ENCODE measurements around the gene PDE4DIP. TPM values are rescaled to one million over a fixed set of nuclear protein-coding genes. Genes with fewer than 3 reads are reported as not detected.
"Not testable (repeated sequence)": the region's sequence is repeated elsewhere in the genome, so short reads cannot be mapped to it uniquely, and the experiment has no call there.

PDE4DIP gene
- total RNA-seq, 1 donor from 2014 or later: 153 TPM

- H3K27ac ChIP-seq; ATAC-seq; H3K4me1 ChIP-seq; intact Hi-C loops (cut with DNase I); H3K27me3 ChIP-seq (ENCODE audit: low read depth); H3K9me3 ChIP-seq; DNase-seq; H3K4me3 ChIP-seq: not testable (repeated sequence)
- H3K36me3 ChIP-seq: peaks cover 38% of the 10 kb centered on the region
Observed at GRCh38 chr1:148975453-148975852, 131.2 kb downstream of the PDE4DIP start.

- not testable (repeated sequence) for DNase-seq, ATAC-seq
Observed at GRCh38 chr1:148975866-148976537, 131.8 kb downstream of the PDE4DIP start.

GRCh38 chr1:148977785-148978184, 133.6 kb downstream of the PDE4DIP start:
- H3K9me3 ChIP-seq; intact Hi-C loops (cut with DNase I); DNase-seq; H3K27me3 ChIP-seq (ENCODE audit: low read depth); H3K4me1 ChIP-seq; H3K27ac ChIP-seq; H3K4me3 ChIP-seq; ATAC-seq: not testable (repeated sequence)
- peaks cover 57% of the 10 kb centered on the region for H3K36me3 ChIP-seq

More at GRCh38 chr1:148975866-148976537, 131.8 kb downstream of the PDE4DIP start:
- peaks cover 39% of the 10 kb centered on the region for H3K36me3 ChIP-seq
- intact Hi-C loops (cut with DNase I); H3K9me3 ChIP-seq; H3K4me3 ChIP-seq; H3K27ac ChIP-seq; H3K4me1 ChIP-seq; H3K27me3 ChIP-seq (ENCODE audit: low read depth): not testable (repeated sequence)

- ATAC-seq; H3K36me3 ChIP-seq; H3K9me3 ChIP-seq; H3K27ac ChIP-seq; H3K27me3 ChIP-seq (ENCODE audit: low read depth); H3K4me3 ChIP-seq; intact Hi-C loops (cut with DNase I); H3K4me1 ChIP-seq; DNase-seq: not testable (repeated sequence)
Observed at GRCh38 chr1:148989378-148989777, 145.2 kb downstream of the PDE4DIP start.

GRCh38 chr1:148990233-148990788, 146.1 kb downstream of the PDE4DIP start:
- intact Hi-C loops (cut with DNase I); DNase-seq; H3K9me3 ChIP-seq; H3K4me3 ChIP-seq; H3K4me1 ChIP-seq; H3K36me3 ChIP-seq; H3K27ac ChIP-seq; H3K27me3 ChIP-seq (ENCODE audit: low read depth): not testable (repeated sequence)
- peak in 1 of 2 donors; percentile 39 for ATAC-seq

GRCh38 chr1:148991818-148992217, 147.6 kb downstream of the PDE4DIP start:
- H3K36me3 ChIP-seq; H3K4me3 ChIP-seq; intact Hi-C loops (cut with DNase I); DNase-seq; H3K4me1 ChIP-seq; H3K27ac ChIP-seq; H3K9me3 ChIP-seq; H3K27me3 ChIP-seq (ENCODE audit: low read depth): not testable (repeated sequence)
- peak in 1 of 2 donors; percentile 12 for ATAC-seq

- H3K36me3 ChIP-seq; intact Hi-C loops (cut with DNase I); DNase-seq; H3K9me3 ChIP-seq; H3K27me3 ChIP-seq (ENCODE audit: low read depth); H3K4me3 ChIP-seq; H3K27ac ChIP-seq; H3K4me1 ChIP-seq: not testable (repeated sequence)
- peak in 1 of 2 donors; percentile 46 for ATAC-seq
Observed at GRCh38 chr1:148992364-148992763, 148.1 kb downstream of the PDE4DIP start.

- intact Hi-C loops (cut with DNase I); H3K27me3 ChIP-seq (ENCODE audit: low read depth); H3K36me3 ChIP-seq; ATAC-seq; H3K4me3 ChIP-seq; H3K9me3 ChIP-seq; H3K4me1 ChIP-seq; DNase-seq; H3K27ac ChIP-seq: not testable (repeated sequence)
Observed at GRCh38 chr1:148996449-148997224, 152.4 kb downstream of the PDE4DIP start.

- ATAC-seq; intact Hi-C loops (cut with DNase I); H3K4me1 ChIP-seq; H3K27ac ChIP-seq; H3K27me3 ChIP-seq (ENCODE audit: low read depth); H3K4me3 ChIP-seq; H3K36me3 ChIP-seq; H3K9me3 ChIP-seq; DNase-seq: not testable (repeated sequence)
Observed at GRCh38 chr1:148997405-148997804, 153.2 kb downstream of the PDE4DIP start.

- DNase-seq; H3K9me3 ChIP-seq; H3K27me3 ChIP-seq (ENCODE audit: low read depth); intact Hi-C loops (cut with DNase I); H3K4me1 ChIP-seq; H3K4me3 ChIP-seq; ATAC-seq; H3K27ac ChIP-seq; H3K36me3 ChIP-seq: not testable (repeated sequence)
Observed at GRCh38 chr1:149002664-149003063, 158.4 kb downstream of the PDE4DIP start.

- H3K27ac ChIP-seq; H3K4me1 ChIP-seq; intact Hi-C loops (cut with DNase I); H3K9me3 ChIP-seq; ATAC-seq; H3K4me3 ChIP-seq; DNase-seq; H3K36me3 ChIP-seq; H3K27me3 ChIP-seq (ENCODE audit: low read depth): not testable (repeated sequence)
Observed at GRCh38 chr1:149008326-149008725, 164.1 kb downstream of the PDE4DIP start.

- H3K27me3 ChIP-seq (ENCODE audit: low read depth); H3K4me3 ChIP-seq; ATAC-seq; H3K9me3 ChIP-seq; H3K4me1 ChIP-seq; H3K36me3 ChIP-seq; DNase-seq; intact Hi-C loops (cut with DNase I); H3K27ac ChIP-seq: not testable (repeated sequence)
Observed at GRCh38 chr1:149008769-149009168, 164.5 kb downstream of the PDE4DIP start.

GRCh38 chr1:149009761-149010160, 165.5 kb downstream of the PDE4DIP start:
- DNase-seq; intact Hi-C loops (cut with DNase I); H3K4me1 ChIP-seq; H3K36me3 ChIP-seq; H3K9me3 ChIP-seq; H3K4me3 ChIP-seq; ATAC-seq; H3K27me3 ChIP-seq (ENCODE audit: low read depth); H3K27ac ChIP-seq: not testable (repeated sequence)

GRCh38 chr1:149012599-149012998, 168.4 kb downstream of the PDE4DIP start:
- H3K36me3 ChIP-seq; ATAC-seq; intact Hi-C loops (cut with DNase I); H3K4me1 ChIP-seq; DNase-seq; H3K4me3 ChIP-seq; H3K27ac ChIP-seq; H3K9me3 ChIP-seq; H3K27me3 ChIP-seq (ENCODE audit: low read depth): not testable (repeated sequence)

All from lower lobe of right lung (tissue), 2 donors.